HG03039 (cell line): ENCODE results near the gene LRRC2.

Source experiments
- ATAC-seq: cut with Tn5 transposase; IDR thresholded peaks from one replicate; pipeline ENCODE4 v1.9.1; 2021; ENCODE audit warnings: mild to moderate bottlenecking, moderate library complexity; ENCODE audit not compliant: unreplicated experiment

Gene LRRC2

DNA sequence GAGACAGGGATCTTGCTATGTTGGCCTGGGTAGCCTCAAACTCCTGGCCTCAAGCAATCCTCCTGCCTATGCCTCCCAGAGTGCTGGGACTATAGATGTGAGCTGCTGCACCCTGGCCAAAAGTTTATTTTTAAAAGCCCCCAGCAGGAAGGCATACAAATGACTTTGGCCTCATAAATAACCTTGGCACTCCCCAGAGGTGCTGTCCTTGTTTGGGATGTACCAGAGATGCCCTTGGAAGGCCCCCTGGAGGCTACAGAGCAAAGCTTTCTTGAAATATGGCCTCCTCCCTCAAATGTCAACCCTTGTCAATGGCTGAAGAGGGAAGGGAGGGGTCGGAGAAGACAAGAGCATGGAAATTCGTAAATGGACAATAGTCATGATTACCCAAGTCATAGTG lies 82.3 kb downstream of the LRRC2 start:
- ATAC-seq, result no peak

DNA sequence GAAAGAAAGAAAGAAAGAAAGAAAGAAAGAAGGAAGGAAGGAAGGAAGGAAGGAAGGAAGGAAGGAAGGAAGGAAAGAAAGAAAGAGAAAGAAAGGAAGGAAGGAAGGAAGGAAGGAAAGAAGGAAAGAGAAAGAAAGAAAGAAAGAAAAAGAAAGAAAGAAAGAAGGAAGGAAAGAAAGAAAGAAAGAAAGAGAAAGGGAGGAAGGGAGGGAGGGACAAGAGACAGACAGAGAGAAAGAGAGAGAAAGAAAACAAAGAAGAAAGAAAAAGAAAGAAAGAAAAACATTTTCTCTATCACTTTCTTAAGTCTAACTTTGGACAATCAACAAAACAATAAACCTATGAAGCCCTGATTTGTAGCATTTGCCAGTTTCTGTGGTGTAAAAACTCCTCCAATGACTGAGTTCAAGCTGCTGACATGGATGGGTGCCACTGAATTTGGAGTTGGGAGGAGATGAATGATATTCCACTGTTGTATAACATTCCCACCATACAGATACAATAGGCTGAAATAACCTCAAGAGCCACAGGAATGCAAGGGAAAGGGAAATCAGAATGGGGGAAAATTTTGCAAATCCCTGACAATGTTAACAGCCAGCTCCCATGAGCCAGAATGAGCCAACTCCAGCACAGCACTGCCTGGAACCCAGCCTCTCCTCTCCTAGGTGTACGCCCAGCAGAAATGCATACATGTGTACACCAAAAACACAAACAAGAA lies 83.3 kb downstream of the LRRC2 start:
- ATAC-seq, result no peak

DNA sequence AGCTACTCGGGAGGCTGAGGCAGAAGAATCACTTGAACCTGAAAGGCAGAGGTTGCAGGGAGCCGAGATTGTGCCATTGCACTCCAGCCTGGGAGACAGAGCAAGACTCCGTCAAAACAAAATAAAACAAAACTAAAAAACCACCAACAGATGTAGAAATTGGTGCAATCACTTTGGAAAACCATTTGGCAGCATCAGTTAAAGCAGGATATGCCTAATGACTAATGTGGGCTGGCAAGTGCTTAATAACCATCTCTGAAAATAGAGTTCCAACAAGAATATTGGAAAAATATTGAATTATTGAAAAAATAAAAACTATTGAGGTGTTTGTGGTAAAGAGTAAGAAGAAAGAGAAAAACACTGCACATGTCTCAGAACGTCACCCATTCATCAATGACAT lies 84.5 kb downstream of the LRRC2 start:
- no peak for ATAC-seq

DNA sequence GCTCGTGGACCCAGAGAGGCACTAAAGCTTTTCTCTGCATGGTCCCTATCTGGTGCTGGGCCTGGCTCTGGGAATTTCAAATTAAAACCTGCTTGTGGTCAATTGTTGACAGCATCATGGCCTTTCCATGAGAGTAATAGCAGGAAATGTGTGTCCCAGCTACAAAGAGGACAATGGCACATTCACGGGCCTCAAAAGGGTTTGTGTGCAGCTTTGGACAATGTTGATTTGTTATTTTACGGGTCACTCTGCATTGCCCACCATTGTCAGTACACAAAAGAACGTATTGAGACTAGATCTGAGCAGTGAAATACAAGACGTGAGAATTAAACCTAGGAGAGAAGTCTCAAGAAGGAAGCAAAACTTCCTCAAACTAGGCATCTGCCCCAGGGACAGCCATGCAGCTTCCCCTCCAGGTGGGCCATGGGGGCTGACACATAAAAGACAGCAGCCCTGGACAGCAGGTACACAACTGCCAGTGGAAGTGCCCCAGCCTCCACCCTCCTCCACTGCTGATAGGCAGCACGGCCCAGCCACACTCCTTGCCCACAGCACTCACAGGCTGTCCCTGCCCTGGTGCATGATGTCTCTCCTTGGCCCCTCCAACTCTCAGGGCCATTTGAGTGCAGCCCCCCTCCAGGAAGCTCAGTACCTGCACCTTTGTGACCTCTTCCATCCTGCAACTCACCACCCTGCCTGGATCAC lies 85.5 kb downstream of the LRRC2 start:
- no peak for ATAC-seq

DNA sequence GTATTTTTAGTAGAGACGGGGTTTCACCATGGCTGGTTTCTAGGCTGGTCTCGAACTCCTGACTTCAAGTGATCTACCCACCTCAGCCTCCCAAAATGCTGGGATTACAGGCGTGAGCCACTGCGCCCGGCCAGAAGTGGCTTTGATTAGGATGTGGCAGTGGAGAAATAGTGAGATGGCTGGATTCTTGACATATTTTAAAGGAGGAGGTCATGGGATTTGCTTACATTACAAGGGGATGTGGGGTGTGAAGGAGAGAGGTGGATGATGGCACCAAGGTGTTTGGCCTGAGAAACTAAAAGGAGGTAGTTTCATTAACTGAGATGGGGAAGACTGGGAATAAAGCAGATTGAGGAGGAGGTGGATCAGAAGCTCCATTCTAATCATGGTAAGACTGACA lies 86.4 kb downstream of the LRRC2 start:
- no peak for ATAC-seq

GRCh38 chr3:46479021-46479420 lies 87.1 kb downstream of the LRRC2 start:
- ATAC-seq, result no peak

DNA sequence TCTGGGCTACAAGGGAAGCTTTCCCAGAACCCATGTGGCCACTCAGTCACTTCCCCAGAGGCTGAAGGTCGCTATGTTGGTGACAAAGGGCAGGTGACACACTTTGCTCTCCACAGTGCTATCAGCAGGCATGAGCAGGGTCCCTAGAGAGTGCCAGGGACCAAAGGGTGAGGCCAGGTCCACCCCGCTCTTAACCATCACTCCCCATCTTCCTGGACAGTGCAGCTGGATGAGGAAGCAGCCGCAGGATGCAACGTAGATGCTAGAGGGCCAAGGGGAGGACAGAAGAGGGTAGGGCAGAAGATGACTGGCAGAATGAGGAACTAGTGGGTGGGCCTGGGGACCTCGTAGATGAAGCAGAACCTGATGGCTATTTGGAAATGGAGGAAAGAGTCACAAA lies 87.8 kb downstream of the LRRC2 start:
- ATAC-seq, result no peak

GRCh38 chr3:46477756-46478155 lies 88.3 kb downstream of the LRRC2 start:
- ATAC-seq, result no peak

GRCh38 chr3:46477145-46477544 lies 89.0 kb downstream of the LRRC2 start:
- ATAC-seq, result no peak

DNA sequence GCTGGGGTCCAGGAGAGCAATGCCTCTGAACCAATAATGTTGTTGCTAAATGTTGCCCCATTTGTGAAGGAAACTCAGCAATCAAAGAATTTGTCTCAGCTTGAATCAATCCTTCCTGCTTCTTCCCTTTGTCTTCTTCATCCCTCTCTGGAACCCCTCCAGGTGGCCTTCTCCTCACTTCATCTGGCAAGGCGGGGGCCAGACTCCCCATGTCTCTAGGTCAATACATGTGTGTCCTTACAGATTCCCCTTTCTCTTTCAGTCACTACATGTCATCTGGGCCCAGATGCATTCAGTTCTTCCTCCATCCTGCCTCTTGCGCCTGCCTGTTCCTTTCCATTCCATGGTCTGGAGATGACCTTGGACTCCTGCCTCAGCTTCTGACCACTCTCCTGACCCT lies 93.4 kb downstream of the LRRC2 start:
- no peak for ATAC-seq

- no peak for ATAC-seq
Measured at GRCh38 chr3:46471371-46471914, 94.7 kb downstream of the LRRC2 start.

GRCh38 chr3:46470831-46471230 lies 95.3 kb downstream of the LRRC2 start:
- ATAC-seq, result no peak

GRCh38 chr3:46469680-46470357 lies 96.3 kb downstream of the LRRC2 start:
- no peak for ATAC-seq

- ATAC-seq, result no peak
Measured at GRCh38 chr3:46468753-46469600, 97.1 kb downstream of the LRRC2 start.

DNA sequence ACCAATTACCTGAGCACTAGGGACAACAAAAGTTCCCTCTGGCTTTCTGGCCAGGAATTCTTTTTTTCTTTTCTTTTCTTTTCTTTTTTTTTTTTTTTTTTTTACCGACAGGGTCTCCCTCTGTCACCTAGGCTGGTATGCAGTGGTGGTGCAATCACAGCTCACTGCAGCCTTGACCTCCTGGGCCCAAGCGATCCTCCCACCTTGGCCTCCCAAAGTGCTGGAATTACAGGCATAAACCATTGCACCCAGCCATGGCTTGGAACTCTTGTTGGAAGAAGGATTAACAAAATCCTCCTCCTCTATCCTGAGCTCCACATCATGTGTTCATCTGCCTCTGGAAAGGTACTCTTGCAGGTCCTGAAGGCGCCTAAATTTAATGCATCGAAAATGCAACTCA lies 98.5 kb downstream of the LRRC2 start:
- ATAC-seq, result no peak

DNA sequence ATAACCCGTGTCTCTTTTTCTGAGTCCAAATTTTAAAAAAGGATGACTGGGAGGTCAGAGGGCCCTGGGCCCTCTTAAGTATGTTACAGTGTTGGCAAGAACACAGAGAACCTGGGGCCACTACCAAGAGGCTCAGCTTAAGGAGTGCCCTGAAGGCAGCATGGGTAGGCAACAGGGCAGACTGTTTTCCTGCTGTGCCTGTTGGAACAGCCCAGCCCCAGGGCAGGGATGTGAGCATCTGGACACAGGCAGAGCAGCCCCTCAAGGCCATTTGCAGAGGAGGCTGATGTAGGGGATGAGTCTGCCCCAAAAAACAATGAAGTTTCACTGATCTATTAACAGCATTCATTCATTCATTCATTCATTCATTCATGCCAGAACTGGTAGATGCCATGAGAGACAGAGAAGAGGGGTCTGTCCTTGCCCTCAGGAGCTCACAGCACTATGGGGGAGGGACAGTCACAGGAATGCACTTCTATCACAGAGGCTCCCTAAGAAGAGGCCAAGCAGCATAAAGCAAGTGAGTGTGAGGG lies 99.2 kb downstream of the LRRC2 start:
- ATAC-seq, result no peak

DNA sequence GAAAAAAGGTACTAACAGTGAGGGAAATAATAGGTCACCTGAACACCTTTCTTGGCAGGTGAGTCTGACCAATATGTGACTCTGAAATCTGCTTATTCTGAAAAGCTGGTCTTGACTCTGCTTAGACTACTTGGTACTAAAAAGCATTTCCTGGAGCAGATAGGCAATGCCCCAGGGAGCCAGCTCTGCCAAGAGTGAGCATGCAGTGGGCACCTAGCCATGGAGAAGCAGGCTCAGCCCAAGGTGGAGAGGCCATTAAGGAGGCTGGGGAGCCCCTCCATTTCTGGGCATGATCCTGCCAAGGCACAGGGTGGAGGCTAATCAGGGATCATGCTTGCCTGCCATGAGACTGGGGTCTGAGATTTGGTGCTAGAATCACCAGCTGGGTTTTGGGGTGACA lies 99.8 kb downstream of the LRRC2 start:
- ATAC-seq, result no peak
